ENCODE results near the gene BORCS6. TPM values are rescaled to one million over a fixed set of nuclear protein-coding genes. Genes with fewer than 3 reads are reported as not detected.
A peak's percentile ranks its signal among the peaks of the same experiment; 100 is the strongest.

BORCS6 gene
- total RNA-seq, 1 experiment from 2014 or later: 9.3 TPM

- in situ Hi-C loops (cut with HindIII; ENCODE audit: low pct_unique_long_range_greater_than_20kb, low sequenced_read_pairs): no loop called here
- no TSS peak for BruUV-seq (replicated peaks)
Observed at GRCh38 chr17:8176197-8176940, 13.6 kb downstream of the BORCS6 start, which contains the start of gene TMEM107. TSS of gene TMEM107 (minus strand) at chr17:8176380. CDS start at chr17:8176286, 94 bp downstream.

GRCh38 chr17:8175795-8176196, 14.2 kb downstream of the BORCS6 start:
- no TSS peak for BruUV-seq (replicated peaks)

More at GRCh38 chr17:8176197-8176940, 13.6 kb downstream of the BORCS6 start, which contains the start of gene TMEM107:
- peaks cover 18% of the 10 kb centered on the region for H3K4me1 ChIP-seq (ENCODE audit: control insufficient read depth, insufficient read depth, low read length)
- peak within 1 kb of the TSS; percentile 96 for H3K27ac ChIP-seq (ENCODE audit: low read length)
- POLR2A ChIA-PET: interaction anchor here (0.6 kb wide), 1 partner anchor 412 kb away, joined by 4 read pairs; no protein-coding TSS in a partner anchor
- ATAC-seq (peak; percentile 78), DNase-seq (ENCODE audit: low read depth, low spot score) (no peak)
- no peaks in the 10 kb centered on the region for H3K36me3 ChIP-seq (ENCODE audit: control insufficient read depth, insufficient read depth, low read length)
- H3K4me3 ChIP-seq (ENCODE audit: low read depth in 2 of 2, low read length in 2 of 2): peak within 1 kb of the TSS; percentile 58 to 66
- CTCF ChIA-PET: no interaction called here
- TF ChIP-seq SIN3A (IDR thresholded peaks at IDR 0.05; ENCODE audit: borderline replicate concordance, insufficient read depth, low read depth, low read length) (peak; percentile 76; the same call in 1 of the 2 replicates), TCF7L2 (IDR thresholded peaks at IDR 0.05; ENCODE audit: low read depth, low read length) (no peak), POLR2AphosphoS5 (IDR thresholded peaks at IDR 0.05; ENCODE audit: low read depth, low read length) (0 out of 2 replicates have a peak, but pooled peaks have one; percentile 42)
- intact Hi-C loops (cut with micrococcal nuclease; ENCODE audit: unreplicated experiment): no loop called here
- H3K27me3 ChIP-seq (ENCODE audit: control insufficient read depth, insufficient read depth, low read length): no peaks in the 10 kb centered on the region
- H3K9me3 ChIP-seq (ENCODE audit: control insufficient read depth, insufficient read depth, low read depth, low read length): no peaks in the 10 kb centered on the region

More at GRCh38 chr17:8175795-8176196, 14.2 kb downstream of the BORCS6 start:
- DNase-seq (ENCODE audit: low read depth, low spot score): no peak
- in situ Hi-C loops (cut with HindIII; ENCODE audit: low pct_unique_long_range_greater_than_20kb, low sequenced_read_pairs): no loop called here
- Histone ChIP-seq H3K9me3 (ENCODE audit: control insufficient read depth, insufficient read depth, low read depth, low read length) (no peaks in the 10 kb centered on the region), H3K27ac (ENCODE audit: low read length) (peak overlapping the region; percentile 96), H3K27me3 (ENCODE audit: control insufficient read depth, insufficient read depth, low read length) (no peaks in the 10 kb centered on the region), H3K36me3 (ENCODE audit: control insufficient read depth, insufficient read depth, low read length) (no peaks in the 10 kb centered on the region), H3K4me1 (ENCODE audit: control insufficient read depth, insufficient read depth, low read length) (peaks cover 18% of the 10 kb centered on the region), H3K4me3 (ENCODE audit: low read depth in 2 of 2, low read length in 2 of 2) (peak overlapping the region; percentile 58 to 66)
- ATAC-seq: peak; percentile 10
- intact Hi-C loops (cut with micrococcal nuclease; ENCODE audit: unreplicated experiment): no loop called here
- POLR2A ChIA-PET: no interaction called here
- CTCF ChIA-PET: no interaction called here
- no peak for TF ChIP-seq TCF7L2 (IDR thresholded peaks at IDR 0.05; ENCODE audit: low read depth, low read length)
- TF ChIP-seq POLR2AphosphoS5 (IDR thresholded peaks at IDR 0.05; ENCODE audit: low read depth, low read length): no peak
- TF ChIP-seq SIN3A (IDR thresholded peaks at IDR 0.05; ENCODE audit: borderline replicate concordance, insufficient read depth, low read depth, low read length): no peak
- TF ChIP-seq CTCF (IDR thresholded peaks at IDR 0.05): no peak
- TF ChIP-seq REST (IDR thresholded peaks at IDR 0.05; ENCODE audit: insufficient read depth in 1 of 2, low read depth in 2 of 2, low read length in 1 of 2): no peak

Data from Panc1 (cell line).